Esophagus muscularis mucosa (tissue), 4 donors: ENCODE data around the gene PIGL. TPM values are rescaled to one million over a fixed set of nuclear protein-coding genes. Genes with fewer than 3 reads are reported as not detected.
A peak's percentile ranks its signal among the peaks of the same experiment; 100 is the strongest.

Experiments used
- DNase-seq: peaks from one replicate; pipeline ENCODE4 v3.0.0-alpha.2; 2017; ENCODE audit errors: extremely low spot score
- H3K27ac ChIP-seq, 4 donors: fragments of 200-600 bp; sonication (generic); replicated peaks in 1 of 4; 1 replicate in 3 of 4; 2 replicates in 1 of 4; pipeline ENCODE4 v1.5.1; 2016 to 2019; ENCODE audit warnings: mild to moderate bottlenecking in 1 of 4
- H3K27me3 ChIP-seq, 4 donors: fragments of 200-600 bp; sonication (generic); one replicate each; pipeline versions ENCODE4 v1.5.1 to v1.6.0; 2016 to 2019
- H3K36me3 ChIP-seq, 4 donors: fragments of 200-600 bp; sonication (generic); one replicate each; pipeline ENCODE4 v1.5.1; 2016 to 2019
- H3K4me1 ChIP-seq, 4 donors: fragments of 200-600 bp; sonication (generic); one replicate each; pipeline ENCODE4 v1.5.1; 2016 to 2019
- H3K4me3 ChIP-seq, 4 donors: fragments of 200-600 bp; sonication (generic); 1 replicate in 2 of 4; 2 replicates in 2 of 4; pipeline ENCODE4 v1.5.1; 2016 to 2019; ENCODE audit warnings: mild to moderate bottlenecking in 4 of 4, moderate library complexity in 1 of 4
- H3K9me3 ChIP-seq, 4 donors: fragments of 200-600 bp; sonication (generic); 1 replicate in 3 of 4; 2 replicates in 1 of 4; pipeline ENCODE4 v1.5.1; 2016 to 2019
- CTCF ChIP-seq, 3 experiments: fragments of 200-600 bp in 2 of 3; fragments of 450-650 bp in 1 of 3; sonication (generic) in 2 of 3; IDR thresholded peaks; one replicate each; pipeline ENCODE4 v1.5.1; 2017 to 2019; ENCODE audit warnings: antibody characterized with exemption in 3 of 3, mild to moderate bottlenecking in 2 of 3, moderate library complexity in 1 of 3
- EP300 ChIP-seq: sonication (generic); formaldehyde crosslinking; IDR thresholded peaks from one replicate; pipeline ENCODE4 v1.6.1; 2017; ENCODE audit warnings: antibody characterized with exemption
- POLR2A ChIP-seq: fragments of 450-650 bp; IDR thresholded peaks from one replicate; pipeline ENCODE4 v1.6.1; 2017; ENCODE audit warnings: antibody characterized with exemption, moderate library complexity, mild to moderate bottlenecking, low read depth
- POLR2AphosphoS5 ChIP-seq, 2 donors: sonication (generic); formaldehyde crosslinking; IDR thresholded peaks; one replicate each; pipeline ENCODE4 v1.6.1; 2017; ENCODE audit warnings: antibody characterized with exemption in 2 of 2
- WGBS: methylation state at CpG from one replicate; pipeline ENCODE4 v1.1.5; 2018; 5-methylcytosine and 5-hydroxymethylcytosine counted together
- intact Hi-C: fragments of 100-400 bp; cut with DNase I; formaldehyde crosslinking; loops from one replicate; pipeline ENCODE4 v1.15.1; 2023
- total RNA-seq, 4 donors: library from RNA; depleted of rRNA; stranded (reverse); fragments of >200 nt; gene quantifications; one replicate each; pipeline versions ENCODE4 v1.1.0 to v1.2.1, GENCODE V29; 2016

The PIGL gene
- total RNA-seq, 4 donors from 2014 or later: 10.0 to 21.7 (median 16.5) TPM

DNA sequence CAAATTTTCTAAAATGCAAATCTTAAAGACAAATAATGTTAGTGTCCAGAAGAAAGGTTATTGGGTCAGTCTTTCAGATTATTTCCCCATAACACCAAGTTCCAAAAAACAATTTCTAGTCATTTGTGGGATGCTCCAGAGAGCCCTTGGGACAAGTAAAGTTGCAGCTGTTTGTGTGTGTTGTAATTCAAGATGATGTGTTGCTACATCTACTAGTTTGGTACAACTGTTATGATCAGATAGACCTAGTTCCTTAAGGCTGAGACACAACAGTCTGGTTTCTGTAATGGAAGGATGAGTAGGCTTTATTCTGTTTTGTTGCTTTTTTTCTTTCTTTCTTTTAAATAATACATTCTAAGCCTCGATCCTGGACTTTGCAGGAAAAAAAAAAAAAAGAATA lies 41.9 kb downstream of the PIGL start:
- intact Hi-C loops: no loop called here
- 73% methylated on average over 1 of the region's 1 CpG for WGBS
- no peak overlapping the region for H3K4me3 ChIP-seq
- peaks cover 0 to 4% (median 0%) of the 10 kb centered on the region in 4 donors for H3K36me3 ChIP-seq
- peak in 1 of 2 donors; percentile 23 for TF ChIP-seq POLR2AphosphoS5 (IDR thresholded peaks at IDR 0.05)
- no peak for TF ChIP-seq POLR2A
- TF ChIP-seq EP300: no peak
- H3K27ac ChIP-seq: no peak overlapping the region
- DNase-seq: no peak
- no peaks in the 10 kb centered on the region for H3K27me3 ChIP-seq
- no peaks in the 10 kb centered on the region for H3K9me3 ChIP-seq
- H3K4me1 ChIP-seq: peaks cover 16 to 24% (median 22%) of the 10 kb centered on the region in 4 donors

GRCh38 chr17:16259926-16260325 lies 42.9 kb downstream of the PIGL start:
- no peaks in the 10 kb centered on the region for H3K27me3 ChIP-seq
- peaks cover 0 to 4% (median 0%) of the 10 kb centered on the region in 4 donors for H3K36me3 ChIP-seq
- peaks cover 16 to 21% (median 19%) of the 10 kb centered on the region in 4 donors for H3K4me1 ChIP-seq
- intact Hi-C loops: no loop called here
- WGBS: 82% methylated on average over 2 of the region's 6 CpGs
- no peak overlapping the region for H3K4me3 ChIP-seq
- no peak overlapping the region for H3K27ac ChIP-seq
- no peaks in the 10 kb centered on the region for H3K9me3 ChIP-seq
- DNase-seq: no peak
- TF ChIP-seq EP300 (no peak), POLR2AphosphoS5 (IDR thresholded peaks at IDR 0.05) (no peak), POLR2A (no peak), CTCF (IDR thresholded peaks at IDR 0.05) (no peak)

DNA sequence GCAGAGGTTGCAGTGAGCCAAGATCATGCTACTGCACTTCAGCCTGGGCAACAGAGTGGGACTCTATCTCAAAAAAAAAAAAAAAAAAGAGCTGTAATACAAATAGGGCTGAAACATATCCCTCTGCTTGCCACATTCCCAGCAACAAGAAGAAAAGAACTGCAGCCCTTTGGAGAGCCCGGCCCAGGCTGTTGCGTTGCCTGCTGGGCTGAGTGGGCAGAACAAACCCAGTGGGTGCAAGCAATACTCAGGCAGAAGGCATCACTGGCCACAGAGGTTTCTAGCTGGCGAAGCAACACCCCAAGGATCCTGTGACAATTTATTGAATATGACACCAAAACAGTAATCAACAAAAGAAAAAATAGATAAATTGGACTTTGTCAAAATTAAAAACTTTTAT lies 44.0 kb downstream of the PIGL start:
- Histone ChIP-seq H3K27ac (no peak overlapping the region), H3K4me1 (peaks cover 6 to 9% (median 8%) of the 10 kb centered on the region in 4 donors), H3K27me3 (no peaks in the 10 kb centered on the region), H3K36me3 (peaks cover 0 to 4% (median 0%) of the 10 kb centered on the region in 4 donors), H3K4me3 (no peak overlapping the region), H3K9me3 (no peaks in the 10 kb centered on the region)
- WGBS: 100% methylated on average over 3 of the region's 3 CpGs
- no peak for DNase-seq
- TF ChIP-seq POLR2A (no peak), EP300 (no peak), CTCF (IDR thresholded peaks at IDR 0.05) (no peak), POLR2AphosphoS5 (IDR thresholded peaks at IDR 0.05) (no peak)
- intact Hi-C loops: no loop called here

DNA sequence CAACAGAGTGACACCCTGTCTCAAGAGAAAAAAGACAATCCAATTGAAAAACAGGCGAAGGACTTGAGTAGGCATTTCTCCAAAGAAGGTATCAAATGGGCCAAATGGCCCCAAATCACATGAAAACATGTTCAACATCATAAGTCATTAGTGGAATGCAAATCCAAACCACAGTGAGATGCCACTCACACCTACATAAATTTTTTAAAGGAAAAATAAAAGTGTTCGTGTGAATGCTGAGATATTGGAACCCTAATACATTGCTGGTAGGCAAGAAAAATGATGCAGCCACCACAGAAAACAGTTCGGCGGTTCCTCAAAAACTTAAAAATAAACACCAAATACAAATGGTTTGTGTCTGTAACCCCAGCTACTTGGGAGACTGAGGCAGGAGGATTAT lies 45.2 kb downstream of the PIGL start:
- Histone ChIP-seq H3K4me3 (no peak overlapping the region), H3K27ac (no peak overlapping the region), H3K4me1 (no peaks in the 10 kb centered on the region), H3K9me3 (no peaks in the 10 kb centered on the region), H3K27me3 (no peaks in the 10 kb centered on the region), H3K36me3 (peaks cover 0 to 4% (median 0%) of the 10 kb centered on the region in 4 donors)
- intact Hi-C loops: no loop called here
- no peak for TF ChIP-seq POLR2A
- 96% methylated on average over 4 of the region's 4 CpGs for WGBS
- DNase-seq: no peak

- Histone ChIP-seq H3K4me3 (no peak overlapping the region), H3K27ac (no peak overlapping the region), H3K9me3 (no peaks in the 10 kb centered on the region), H3K36me3 (no peaks in the 10 kb centered on the region), H3K27me3 (no peaks in the 10 kb centered on the region), H3K4me1 (no peaks in the 10 kb centered on the region)
- intact Hi-C loops: no loop called here
- 89% methylated on average over 6 of the region's 6 CpGs for WGBS
- no peak for TF ChIP-seq POLR2A
- no peak for TF ChIP-seq EP300
- no peak for TF ChIP-seq CTCF (IDR thresholded peaks at IDR 0.05)
- TF ChIP-seq POLR2AphosphoS5 (IDR thresholded peaks at IDR 0.05): no peak
- DNase-seq: no peak
Measured at GRCh38 chr17:16267174-16267573, 50.2 kb downstream of the PIGL start.

GRCh38 chr17:16269658-16270057 lies 52.6 kb downstream of the PIGL start:
- Histone ChIP-seq H3K27me3 (no peaks in the 10 kb centered on the region), H3K4me3 (no peak overlapping the region), H3K36me3 (no peaks in the 10 kb centered on the region), H3K4me1 (no peaks in the 10 kb centered on the region), H3K9me3 (no peaks in the 10 kb centered on the region), H3K27ac (no peak overlapping the region)
- no peak for DNase-seq
- TF ChIP-seq EP300: no peak
- no peak for TF ChIP-seq CTCF (IDR thresholded peaks at IDR 0.05)
- TF ChIP-seq POLR2A: no peak
- no peak for TF ChIP-seq POLR2AphosphoS5 (IDR thresholded peaks at IDR 0.05)
- intact Hi-C loops: no loop called here
- 94% methylated on average over 2 of the region's 2 CpGs for WGBS
